ENCODE measurements around the gene TOB1. TPM values are rescaled to one million over a fixed set of nuclear protein-coding genes. Genes with fewer than 3 reads are reported as not detected.

TOB1 gene
- total RNA-seq, 2 experiments from 2014 or later = 34.4 to 40.5 TPM

- TF ChIP-seq, protein P1, sequence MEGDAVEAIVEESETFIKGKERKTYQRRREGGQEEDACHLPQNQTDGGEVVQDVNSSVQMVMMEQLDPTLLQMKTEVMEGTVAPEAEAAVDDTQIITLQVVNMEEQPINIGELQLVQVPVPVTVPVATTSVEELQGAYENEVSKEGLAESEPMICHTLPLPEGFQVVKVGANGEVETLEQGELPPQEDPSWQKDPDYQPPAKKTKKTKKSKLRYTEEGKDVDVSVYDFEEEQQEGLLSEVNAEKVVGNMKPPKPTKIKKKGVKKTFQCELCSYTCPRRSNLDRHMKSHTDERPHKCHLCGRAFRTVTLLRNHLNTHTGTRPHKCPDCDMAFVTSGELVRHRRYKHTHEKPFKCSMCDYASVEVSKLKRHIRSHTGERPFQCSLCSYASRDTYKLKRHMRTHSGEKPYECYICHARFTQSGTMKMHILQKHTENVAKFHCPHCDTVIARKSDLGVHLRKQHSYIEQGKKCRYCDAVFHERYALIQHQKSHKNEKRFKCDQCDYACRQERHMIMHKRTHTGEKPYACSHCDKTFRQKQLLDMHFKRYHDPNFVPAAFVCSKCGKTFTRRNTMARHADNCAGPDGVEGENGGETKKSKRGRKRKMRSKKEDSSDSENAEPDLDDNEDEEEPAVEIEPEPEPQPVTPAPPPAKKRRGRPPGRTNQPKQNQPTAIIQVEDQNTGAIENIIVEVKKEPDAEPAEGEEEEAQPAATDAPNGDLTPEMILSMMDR (IDR thresholded peaks at IDR 0.05) = no peak
- POLR2A ChIA-PET = interaction anchor here (0.8 to 14.3 kb wide), 3 partner anchors 25 to 52 kb away, joined by 3 to 135 read pairs (median 3); partner anchors contain the start of gene TOB1
- Mint-ChIP-seq H3K4me3 (no peak overlapping the region), H3K27ac (peak overlapping the region; percentile 93), H3K36me3 (ENCODE audit: low read depth) (no peaks in the 10 kb centered on the region), H3K27me3 (no peaks in the 10 kb centered on the region), H3K9me3 (no peaks in the 10 kb centered on the region), H3K4me1 (ENCODE audit: low read depth) (peaks cover 35% of the 10 kb centered on the region)
- no peak for ATAC-seq
- CTCF ChIA-PET = interaction anchor here (1.2 to 1.8 kb wide), 3 partner anchors 26 to 54 kb away, joined by 3 to 5 read pairs (median 4); no protein-coding TSS in a partner anchor
- intact Hi-C loops (cut with micrococcal nuclease) = no loop called here
- no peak for DNase-seq
Observed at GRCh38 chr17:50902372-50903353, 36.5 kb upstream of the TOB1 start.

- Mint-ChIP-seq H3K27ac (no peak overlapping the region), H3K36me3 (ENCODE audit: low read depth) (no peaks in the 10 kb centered on the region), H3K4me1 (ENCODE audit: low read depth) (peaks cover 28% of the 10 kb centered on the region), H3K27me3 (no peaks in the 10 kb centered on the region), H3K9me3 (no peaks in the 10 kb centered on the region), H3K4me3 (no peak overlapping the region)
- TF ChIP-seq, protein P1 (IDR thresholded peaks at IDR 0.05) = no peak
- ATAC-seq (no peak), DNase-seq (no peak)
- intact Hi-C loops (cut with micrococcal nuclease) = no loop called here
- ChIA-PET CTCF (interaction anchor here (0.8 to 0.9 kb wide), 3 partner anchors 35 to 51 kb away, joined by 3 to 4 read pairs (median 3); partner anchors contain the start of gene TOB1), POLR2A (interaction anchor here (1.3 to 14.3 kb wide), 2 partner anchors 14 to 35 kb away, joined by 4 to 135 read pairs; partner anchors contain the start of gene TOB1)
Observed at GRCh38 chr17:50900383-50900892, 34.3 kb upstream of the TOB1 start.

GRCh38 chr17:50899559-50900319 is 33.6 kb upstream of the TOB1 start:
- intact Hi-C loops (cut with micrococcal nuclease) = no loop called here
- no peak for DNase-seq
- no peak overlapping the region for H3K27ac Mint-ChIP-seq

DNA sequence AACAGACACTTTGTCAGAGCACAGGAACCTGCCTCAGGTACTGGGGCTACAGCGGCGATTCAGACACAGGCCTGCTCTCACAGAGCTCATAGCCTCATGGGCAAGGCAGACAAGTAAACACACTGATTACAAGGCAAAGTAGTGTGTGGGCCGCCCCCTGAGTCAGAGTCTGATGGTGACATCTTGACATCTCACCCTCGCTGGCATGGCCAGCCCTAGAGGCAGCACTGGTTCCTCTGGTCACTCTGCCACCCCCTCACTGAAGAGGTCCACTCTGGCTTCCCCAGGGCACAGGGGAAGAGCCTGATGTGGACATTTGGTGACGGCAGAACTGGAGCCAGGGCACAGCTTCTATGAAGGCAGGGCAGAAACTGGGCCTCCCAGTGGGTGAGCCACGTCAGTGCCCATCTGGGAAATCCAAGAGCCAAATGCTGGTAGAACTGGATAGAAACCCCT is 32.9 kb upstream of the TOB1 start:
- H3K27ac Mint-ChIP-seq = no peak overlapping the region
- DNase-seq (no peak), ATAC-seq (no peak)
- ChIA-PET CTCF (interaction anchor here (1.3 kb wide), 2 partner anchors 58 to 65 kb away, joined by 3 to 4 read pairs; no protein-coding TSS in a partner anchor), POLR2A (interaction anchor here (0.6 to 14.3 kb wide), 4 partner anchors 29 to 39 kb away, joined by 3 to 135 read pairs (median 3); partner anchors contain the start of gene TOB1)
- no peaks in the 10 kb centered on the region for H3K36me3 Mint-ChIP-seq (ENCODE audit: low read depth)
- peaks cover 22% of the 10 kb centered on the region for H3K4me1 Mint-ChIP-seq (ENCODE audit: low read depth)
- H3K27me3 Mint-ChIP-seq = no peaks in the 10 kb centered on the region
- intact Hi-C loops (cut with micrococcal nuclease) = no loop called here
- no peaks in the 10 kb centered on the region for H3K9me3 Mint-ChIP-seq
- no peak overlapping the region for H3K4me3 Mint-ChIP-seq
- TF ChIP-seq, protein P1 (IDR thresholded peaks at IDR 0.05) = no peak

More at GRCh38 chr17:50899559-50900319, 33.6 kb upstream of the TOB1 start:
- TF ChIP-seq, protein P1 (IDR thresholded peaks at IDR 0.05) = no peak
- Mint-ChIP-seq H3K4me3 (no peak overlapping the region), H3K9me3 (no peaks in the 10 kb centered on the region), H3K36me3 (ENCODE audit: low read depth) (no peaks in the 10 kb centered on the region), H3K27me3 (no peaks in the 10 kb centered on the region), H3K4me1 (ENCODE audit: low read depth) (peaks cover 27% of the 10 kb centered on the region)
- ATAC-seq = no peak
- CTCF ChIA-PET = interaction anchor here (0.8 to 1.3 kb wide), 4 partner anchors 34 to 64 kb away, joined by 3 to 4 read pairs (median 4); partner anchors contain the start of gene TOB1
- POLR2A ChIA-PET = interaction anchor here (1.1 to 14.3 kb wide), 3 partner anchors 13 to 35 kb away, joined by 3 to 135 read pairs (median 4); partner anchors contain the start of gene TOB1
